Activated CD4-positive, alpha-beta T cell treated with anti-CD3 and anti-CD28 coated beads, Interleukin-2, amount 50 U/mL, for 16 hours (primary cell): ENCODE results near the gene FLYWCH1.

ENCODE experiments used
- DNase-seq: peaks from one replicate; pipeline ENCODE4 v3.0.0-alpha.2; 2020

Gene FLYWCH1

GRCh38 chr16:2970563-2970962 lies 58.8 kb downstream of the FLYWCH1 start:
- no peak for DNase-seq

GRCh38 chr16:2971134-2971984 lies 59.6 kb downstream of the FLYWCH1 start:
- DNase-seq, result no peak

- no peak for DNase-seq
Measured at GRCh38 chr16:2971985-2972784, 60.5 kb downstream of the FLYWCH1 start.

GRCh38 chr16:2973093-2973492 lies 61.4 kb downstream of the FLYWCH1 start:
- DNase-seq, result no peak

GRCh38 chr16:2973605-2974318 lies 62.0 kb downstream of the FLYWCH1 start:
- DNase-seq, result no peak

GRCh38 chr16:2974319-2975056 lies 62.8 kb downstream of the FLYWCH1 start:
- no peak for DNase-seq

GRCh38 chr16:2975161-2975795 lies 63.5 kb downstream of the FLYWCH1 start:
- no peak for DNase-seq

GRCh38 chr16:2976201-2976600 lies 64.5 kb downstream of the FLYWCH1 start:
- no peak for DNase-seq

GRCh38 chr16:2976673-2977072 lies 64.9 kb downstream of the FLYWCH1 start:
- DNase-seq, result no peak

- DNase-seq, result no peak
Measured at GRCh38 chr16:2977440-2977839, 65.7 kb downstream of the FLYWCH1 start.

GRCh38 chr16:2979669-2980226 lies 68.0 kb downstream of the FLYWCH1 start:
- DNase-seq, result no peak

GRCh38 chr16:2980227-2981176 lies 68.8 kb downstream of the FLYWCH1 start, which contains the start of gene PKMYT1:
Gene PKMYT1, minus strand, starts transcription at chr16:2980446. Its CDS starts 789 bp downstream, at chr16:2979657.
- peak; percentile 94 for DNase-seq

- no peak for DNase-seq
Measured at GRCh38 chr16:2981177-2981898, 69.6 kb downstream of the FLYWCH1 start.

GRCh38 chr16:2981899-2982250 lies 70.1 kb downstream of the FLYWCH1 start:
- DNase-seq, result no peak

GRCh38 chr16:2982402-2982801 lies 70.7 kb downstream of the FLYWCH1 start:
- no peak for DNase-seq

- peak; percentile 83 for DNase-seq
Measured at GRCh38 chr16:2983706-2984136, 72.0 kb downstream of the FLYWCH1 start.

GRCh38 chr16:2985462-2985861 lies 73.7 kb downstream of the FLYWCH1 start:
- no peak for DNase-seq

- DNase-seq, result no peak
Measured at GRCh38 chr16:2985893-2986355, 74.2 kb downstream of the FLYWCH1 start.

- DNase-seq, result no peak
Measured at GRCh38 chr16:2986623-2987188, 75.0 kb downstream of the FLYWCH1 start.
